SU-DHL-6 (cell line): Measurements from ENCODE around the gene NSUN7.
"Not testable (repeated sequence)": the region's sequence is repeated elsewhere in the genome, so short reads cannot be mapped to it uniquely, and the experiment has no call there.

ENCODE experiments used
- H2AFZ ChIP-seq: fragments of 200-600 bp; sonication (generic); 2 replicates; pipeline ENCODE4 v1.6.1; 2014; ENCODE audit warnings: low read depth, mild to moderate bottlenecking, moderate library complexity, mixed read lengths, antibody characterized with exemption, low read length; ENCODE audit not compliant: severe bottlenecking
- H3F3A ChIP-seq: fragments of 200-600 bp; shearing (Covaris generic); 2 replicates; pipeline ENCODE4 v1.6.0; 2016; ENCODE audit warnings: antibody characterized with exemption, mild to moderate bottlenecking; ENCODE audit not compliant: insufficient read depth
- H3K27ac ChIP-seq: fragments of 200-600 bp; sonication (generic); 2 replicates; pipeline ENCODE4 v1.5.1; 2016; ENCODE audit warnings: low read depth, mild to moderate bottlenecking, low read length, moderate library complexity, mixed read lengths
- H3K27me3 ChIP-seq: fragments of 200-600 bp; sonication (generic), shearing (Covaris generic); 2 replicates; pipeline ENCODE4 v1.6.0; 2014; ENCODE audit warnings: mild to moderate bottlenecking, low read length
- H3K36me3 ChIP-seq: fragments of 200-600 bp; sonication (generic); 2 replicates; pipeline ENCODE4 v1.6.1; 2014; ENCODE audit warnings: mild to moderate bottlenecking, low read length, mixed read lengths
- H3K4me2 ChIP-seq: fragments of 300-600, 200-600 bp; shearing (Covaris generic), sonication (generic); 2 replicates; pipeline ENCODE4 v1.6.0; 2014; ENCODE audit warnings: low read length, low read depth, mild to moderate bottlenecking; ENCODE audit not compliant: poor library complexity, severe bottlenecking
- H3K4me3 ChIP-seq: fragments of 200-600 bp; sonication (generic); 2 replicates; pipeline ENCODE4 v1.5.1; 2014; ENCODE audit warnings: antibody characterized with exemption, low read length, mild to moderate bottlenecking, mixed read lengths; ENCODE audit not compliant: insufficient read depth, poor library complexity, severe bottlenecking
- H3K79me2 ChIP-seq: fragments of 200-600 bp; sonication (generic); 2 replicates; pipeline ENCODE4 v1.6.1; 2014; ENCODE audit warnings: mild to moderate bottlenecking, low read length, moderate library complexity; ENCODE audit not compliant: insufficient read depth
- H3K9ac ChIP-seq: fragments of 200-600 bp; sonication (generic); 2 replicates; pipeline ENCODE4 v1.7.0; 2014; ENCODE audit warnings: mild to moderate bottlenecking, low read length
- H3K9me2 ChIP-seq: fragments of 200-600 bp; sonication (generic); replicated peaks from 2 replicates; pipeline ENCODE4 v1.6.1; 2014; ENCODE audit warnings: low read length; ENCODE audit not compliant: insufficient read depth
- H3K9me3 ChIP-seq: fragments of 200-600 bp; sonication (generic); 2 replicates; pipeline ENCODE4 v1.6.1; 2014; ENCODE audit warnings: low read length, mixed read lengths; ENCODE audit not compliant: insufficient read depth
- H4K20me1 ChIP-seq: fragments of 200-600 bp; sonication (generic); 2 replicates; pipeline ENCODE4 v1.6.1; 2014; ENCODE audit warnings: low read depth, mild to moderate bottlenecking, antibody characterized with exemption, low read length, moderate library complexity, mixed read lengths
- CTCF ChIP-seq: fragments of 200-600 bp; sonication (generic); IDR thresholded peaks from one replicate; pipeline ENCODE4 v1.5.1; 2017; ENCODE audit warnings: antibody characterized with exemption, mild to moderate bottlenecking, low read length, moderate library complexity; ENCODE audit not compliant: insufficient read depth, poor library complexity, severe bottlenecking
- EZH2phosphoT487 ChIP-seq: fragments of 200-600 bp; sonication (generic), shearing (Covaris generic); conservative IDR thresholded peaks from 2 replicates; pipeline ENCODE4 v1.6.1; 2018; ENCODE audit warnings: mild to moderate bottlenecking, antibody characterized with exemption, low read length, moderate library complexity, mixed read lengths

The NSUN7 gene

DNA sequence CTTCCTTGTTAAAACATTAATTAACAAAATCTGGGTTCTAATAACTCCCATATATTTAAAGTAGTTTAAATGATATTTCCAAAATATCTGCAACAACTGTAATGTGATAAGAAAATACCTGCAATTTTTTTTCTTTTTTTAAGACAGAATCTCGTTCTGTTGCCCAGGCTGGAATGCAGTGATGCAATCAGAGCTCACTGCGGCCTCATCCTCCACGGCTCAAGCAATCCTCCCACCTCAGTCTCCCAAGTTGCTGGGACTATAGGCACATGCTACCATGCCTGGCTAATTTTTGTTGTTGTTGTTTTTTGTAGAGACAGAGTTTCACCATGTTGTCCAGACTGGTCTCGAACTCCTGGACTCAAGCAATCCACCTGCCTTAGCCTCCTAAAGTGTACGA is 45.7 kb upstream of the NSUN7 start:
- Histone ChIP-seq H3K4me3 (no peak overlapping the region), H3K27me3 (no peaks in the 10 kb centered on the region), H3F3A (no peaks in the 10 kb centered on the region), H3K79me2 (no peaks in the 10 kb centered on the region), H3K9me2 (no peaks in the 10 kb centered on the region), H2AFZ (no peak overlapping the region), H4K20me1 (no peaks in the 10 kb centered on the region), H3K36me3 (no peaks in the 10 kb centered on the region), H3K4me2 (no peak overlapping the region), H3K27ac (no peak overlapping the region), H3K9me3 (no peaks in the 10 kb centered on the region), H3K9ac (no peak overlapping the region)
- TF ChIP-seq EZH2phosphoT487 (no peak), CTCF (no peak)

GRCh38 chr4:40710484-40711254 is 39.1 kb upstream of the NSUN7 start:
- Histone ChIP-seq H3K27ac (no peak overlapping the region), H3K4me2 (no peak overlapping the region), H3F3A (no peaks in the 10 kb centered on the region), H3K9me2 (no peaks in the 10 kb centered on the region), H3K27me3 (no peaks in the 10 kb centered on the region), H2AFZ (no peak overlapping the region), H3K9me3 (no peaks in the 10 kb centered on the region), H4K20me1 (no peaks in the 10 kb centered on the region), H3K36me3 (no peaks in the 10 kb centered on the region), H3K79me2 (no peaks in the 10 kb centered on the region), H3K4me3 (no peak overlapping the region), H3K9ac (no peak overlapping the region)
- no peak for TF ChIP-seq EZH2phosphoT487
- TF ChIP-seq CTCF, result no peak

GRCh38 chr4:40713001-40713400 is 36.8 kb upstream of the NSUN7 start:
- H3K27ac ChIP-seq, H3K36me3 ChIP-seq: not testable (repeated sequence)

GRCh38 chr4:40713798-40714197 is 36.0 kb upstream of the NSUN7 start:
- Histone ChIP-seq H3K79me2 (no peaks in the 10 kb centered on the region), H3K9me2 (no peaks in the 10 kb centered on the region), H3K4me2 (no peak overlapping the region), H3K27me3 (no peaks in the 10 kb centered on the region), H2AFZ (no peak overlapping the region), H3K9ac (no peak overlapping the region), H3K36me3 (no peaks in the 10 kb centered on the region), H3K27ac (no peak overlapping the region), H3K4me3 (no peak overlapping the region), H3F3A (no peaks in the 10 kb centered on the region), H3K9me3 (no peaks in the 10 kb centered on the region), H4K20me1 (no peaks in the 10 kb centered on the region)
- no peak for TF ChIP-seq CTCF
- TF ChIP-seq EZH2phosphoT487, result no peak

More at GRCh38 chr4:40713001-40713400, 36.8 kb upstream of the NSUN7 start:
- H3K9me2 ChIP-seq, H3K9me3 ChIP-seq, H3K9ac ChIP-seq, H3K4me2 ChIP-seq, H4K20me1 ChIP-seq, H3K27me3 ChIP-seq, H3K4me3 ChIP-seq, H3K79me2 ChIP-seq, H2AFZ ChIP-seq, H3F3A ChIP-seq: not testable (repeated sequence)
